PC-9 (cell line): ENCODE data around the gene GOLGA6L22.
"Not testable (repeated sequence)": the region's sequence is repeated elsewhere in the genome, so short reads cannot be mapped to it uniquely, and the experiment has no call there.

ENCODE experiments used
- EZH2 ChIP-seq: fragments of 200-600 bp; sonication (generic); IDR thresholded peaks from 2 replicates; pipeline ENCODE4 v1.8.0; 2017; ENCODE audit warnings: antibody characterized with exemption, low read depth
- TF ChIP-seq, protein P1 (sequence below): fragments of 200-600 bp; sonication (generic); conservative IDR thresholded peaks from 2 replicates; pipeline ENCODE4 v1.6.1; 2017; ENCODE audit warnings: mixed run types, antibody characterized with exemption, mild to moderate bottlenecking, moderate library complexity

DNA sequence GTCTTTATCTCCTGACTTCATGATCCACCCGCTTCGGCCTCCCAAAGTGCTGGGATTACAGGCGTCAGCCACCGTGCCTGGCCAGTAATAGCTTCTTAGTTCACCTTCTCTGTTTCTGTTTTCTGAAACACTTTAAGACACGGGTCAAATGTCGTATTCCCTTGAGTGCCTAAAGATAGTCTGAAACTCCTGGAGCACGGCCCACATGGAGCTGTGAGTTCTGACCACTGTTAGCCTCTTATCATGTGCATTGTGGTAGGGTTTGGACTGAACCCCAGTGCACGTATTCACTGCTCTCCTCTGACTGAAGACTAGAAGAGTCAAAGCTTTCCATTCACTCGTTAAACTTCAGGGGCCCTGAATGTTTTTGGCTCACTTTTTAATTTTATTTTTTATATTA, 48.3 kb downstream of the GOLGA6L22 start:
- TF ChIP-seq EZH2 = not testable (repeated sequence)
- TF ChIP-seq, protein P1, sequence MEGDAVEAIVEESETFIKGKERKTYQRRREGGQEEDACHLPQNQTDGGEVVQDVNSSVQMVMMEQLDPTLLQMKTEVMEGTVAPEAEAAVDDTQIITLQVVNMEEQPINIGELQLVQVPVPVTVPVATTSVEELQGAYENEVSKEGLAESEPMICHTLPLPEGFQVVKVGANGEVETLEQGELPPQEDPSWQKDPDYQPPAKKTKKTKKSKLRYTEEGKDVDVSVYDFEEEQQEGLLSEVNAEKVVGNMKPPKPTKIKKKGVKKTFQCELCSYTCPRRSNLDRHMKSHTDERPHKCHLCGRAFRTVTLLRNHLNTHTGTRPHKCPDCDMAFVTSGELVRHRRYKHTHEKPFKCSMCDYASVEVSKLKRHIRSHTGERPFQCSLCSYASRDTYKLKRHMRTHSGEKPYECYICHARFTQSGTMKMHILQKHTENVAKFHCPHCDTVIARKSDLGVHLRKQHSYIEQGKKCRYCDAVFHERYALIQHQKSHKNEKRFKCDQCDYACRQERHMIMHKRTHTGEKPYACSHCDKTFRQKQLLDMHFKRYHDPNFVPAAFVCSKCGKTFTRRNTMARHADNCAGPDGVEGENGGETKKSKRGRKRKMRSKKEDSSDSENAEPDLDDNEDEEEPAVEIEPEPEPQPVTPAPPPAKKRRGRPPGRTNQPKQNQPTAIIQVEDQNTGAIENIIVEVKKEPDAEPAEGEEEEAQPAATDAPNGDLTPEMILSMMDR = not testable (repeated sequence)
